DND-41 (cell line): Measurements from ENCODE around the gene SPPL2B.

Experiments
- CTCF ChIP-seq: IDR thresholded peaks from 2 replicates; pipeline ENCODE4 v1.5.1; 2012; ENCODE audit warnings: borderline replicate concordance, low read length, moderate library complexity, mild to moderate bottlenecking; ENCODE audit not compliant: poor library complexity, severe bottlenecking; ENCODE audit errors: extremely low read depth
- EZH2 ChIP-seq: IDR thresholded peaks from 3 replicates; pipeline ENCODE4 v1.6.1; 2012; ENCODE audit warnings: borderline replicate concordance, low read depth, mild to moderate bottlenecking, moderate library complexity, low read length, inconsistent platforms; ENCODE audit not compliant: severe bottlenecking

DNA sequence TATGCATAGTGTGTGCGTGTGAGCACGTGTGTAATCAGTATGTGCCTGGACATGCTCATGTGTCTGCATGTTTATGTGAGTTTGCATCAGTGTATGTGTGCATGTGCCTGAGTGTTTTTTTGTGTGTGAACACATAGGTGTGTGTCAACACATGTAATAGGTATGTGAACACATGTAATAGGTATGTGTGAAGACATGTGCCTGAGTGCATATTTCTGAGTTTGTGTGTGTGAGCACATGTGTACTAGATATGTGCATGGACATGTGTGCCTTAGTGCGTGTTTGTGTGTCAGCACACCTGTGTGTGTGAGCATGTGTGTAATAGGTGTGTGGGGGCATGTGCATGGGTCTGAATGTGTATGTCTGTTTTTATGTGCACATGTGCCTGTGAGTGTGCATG is 7.4 kb downstream of the SPPL2B start:
- TF ChIP-seq CTCF = no peak
- no peak for TF ChIP-seq EZH2
